H1 (cell line): Measurements from ENCODE around the gene RAI2. TPM values are rescaled to one million over a fixed set of nuclear protein-coding genes. Genes with fewer than 3 reads are reported as not detected.

ENCODE experiments used
- CTCF ChIA-PET: fragments of 300-600 bp; sonication (Branson Sonifier 250); formaldehyde crosslinking; loops from one replicate; lab custom pipeline; 2021; ENCODE audit not compliant: partially characterized antibody; lab: Charles Lee
- POLR2A ChIA-PET: fragments of 300-600 bp; sonication (Branson Sonifier 250); formaldehyde crosslinking; loops from one replicate; lab custom pipeline; 2021; ENCODE audit warnings: inconsistent platforms; ENCODE audit not compliant: partially characterized antibody; lab: Charles Lee
- DNase-seq, 2 experiments: peaks; one replicate each; pipeline versions ENCODE4 v3.0.0 to v3.0.0-alpha.2; 2010 to 2022; ENCODE audit warnings: low spot score in 2 of 2, low read depth in 1 of 2, mixed read lengths in 1 of 2
- FAIRE-seq: peaks from 2 replicates; lab custom pipeline; 2011; peaks lifted over from hg19 to GRCh38; lab: Jason Lieb, UNC
- H2AFZ ChIP-seq: 2 replicates; pipeline ENCODE4 v1.8.1; 2012; ENCODE audit warnings: low read length, inconsistent platforms
- H2AK5ac ChIP-seq: 2 replicates; pipeline ENCODE4 v1.6.1; 2013; ENCODE audit warnings: low read depth, low read length
- H2BK120ac ChIP-seq: replicated peaks from 2 replicates; pipeline ENCODE3; 2013; ENCODE audit warnings: low read depth, low read length, inconsistent platforms
- H2BK12ac ChIP-seq: 2 replicates; pipeline ENCODE4 v1.6.1; 2013; ENCODE audit warnings: low read depth, low read length
- H2BK15ac ChIP-seq: 2 replicates; pipeline ENCODE4 v1.6.1; 2013; ENCODE audit warnings: low read length
- H2BK20ac ChIP-seq: 2 replicates; pipeline ENCODE4 v1.6.1; 2013; ENCODE audit warnings: low read length
- H2BK5ac ChIP-seq: 2 replicates; pipeline ENCODE4 v1.6.1; 2013; ENCODE audit warnings: low read depth, low read length
- H3K14ac ChIP-seq: 2 replicates; pipeline ENCODE4 v1.6.1; 2013; ENCODE audit warnings: inconsistent platforms; ENCODE audit not compliant: insufficient read length
- H3K18ac ChIP-seq: 2 replicates; pipeline ENCODE4 v1.6.1; 2013; ENCODE audit warnings: low read length; ENCODE audit errors: extremely low read depth
- H3K23ac ChIP-seq: 2 replicates; pipeline ENCODE4 v1.6.1; 2013; ENCODE audit warnings: inconsistent platforms; ENCODE audit not compliant: insufficient read length
- H3K23me2 ChIP-seq: 2 replicates; pipeline ENCODE4 v1.6.1; 2013; ENCODE audit warnings: low read depth, low read length
- H3K27ac ChIP-seq: 2 replicates; pipeline ENCODE4 v1.6.1; 2011; ENCODE audit warnings: low read depth, low read length, inconsistent platforms
- H3K27me3 ChIP-seq, 4 experiments: replicated peaks in 1 of 4; 1 replicate in 1 of 4; 2 replicates in 3 of 4; pipeline versions ENCODE4 v1.6.1 to v1.8.1; 2011 to 2013; ENCODE audit warnings: low read length in 3 of 4, mild to moderate bottlenecking in 3 of 4, inconsistent platforms in 2 of 4, mixed read lengths in 2 of 4, moderate library complexity in 1 of 4; ENCODE audit not compliant: control insufficient read depth in 3 of 4, insufficient read depth in 3 of 4; ENCODE audit errors: extremely low read depth in 1 of 4
- H3K36me3 ChIP-seq, 4 experiments: 2 replicates each; pipeline versions ENCODE4 v1.6.1 to v1.8.1; 2011 to 2013; ENCODE audit warnings: mild to moderate bottlenecking in 4 of 4, low read length in 3 of 4, moderate library complexity in 2 of 4, control low read depth in 1 of 4, inconsistent platforms in 1 of 4; ENCODE audit not compliant: insufficient read depth in 4 of 4, control insufficient read depth in 2 of 4
- H3K4ac ChIP-seq: replicated peaks from 2 replicates; pipeline ENCODE3; 2013; ENCODE audit warnings: low read length, low read depth, mixed read lengths, inconsistent platforms; ENCODE audit not compliant: insufficient read length
- H3K4me1 ChIP-seq, 4 experiments: replicated peaks in 1 of 4; 1 replicate in 1 of 4; 2 replicates in 3 of 4; pipeline versions ENCODE4 v1.6.1 to v1.8.1; 2011 to 2013; ENCODE audit warnings: low read length in 3 of 4, inconsistent platforms in 2 of 4, mixed read lengths in 1 of 4; ENCODE audit not compliant: insufficient read depth in 4 of 4, control insufficient read depth in 3 of 4
- H3K4me2 ChIP-seq, 2 experiments: 2 replicates each; pipeline versions ENCODE4 v1.6.1 to v1.8.1; 2011 to 2013; ENCODE audit warnings: low read depth in 2 of 2, low read length in 2 of 2, control low read depth in 1 of 2, inconsistent platforms in 1 of 2, mild to moderate bottlenecking in 1 of 2; ENCODE audit not compliant: insufficient read depth in 1 of 2
- H3K4me3 ChIP-seq, 4 experiments: fragments of 200-600, 300-600 bp in 1 of 4; sonication (generic), shearing (Covaris generic), sonication (Bioruptor Twin) in 1 of 4; 2 replicates each; pipeline versions ENCODE4 v1.5.1 to v1.8.1; 2011 to 2016; ENCODE audit warnings: low read length in 4 of 4, low read depth in 3 of 4, control low read depth in 2 of 4, inconsistent platforms in 2 of 4, mild to moderate bottlenecking in 2 of 4, mixed read lengths in 1 of 4, moderate library complexity in 1 of 4; ENCODE audit not compliant: insufficient read depth in 2 of 4; ENCODE audit errors: extremely low read depth in 1 of 4
- H3K56ac ChIP-seq: replicated peaks from 2 replicates; pipeline ENCODE3; 2013; ENCODE audit warnings: low read depth, mild to moderate bottlenecking, mixed read lengths, low read length, inconsistent platforms; ENCODE audit not compliant: insufficient read length
- H3K79me1 ChIP-seq: 2 replicates; pipeline ENCODE4 v1.6.1; 2013; ENCODE audit warnings: low read depth, low read length, control low read depth
- H3K79me2 ChIP-seq, 2 experiments: 2 replicates each; pipeline versions ENCODE4 v1.6.1 to v1.8.1; 2012 to 2013; ENCODE audit warnings: low read length in 2 of 2, mild to moderate bottlenecking in 2 of 2, inconsistent platforms in 1 of 2; ENCODE audit not compliant: insufficient read depth in 2 of 2, control insufficient read depth in 1 of 2
- H3K9ac ChIP-seq, 4 experiments: replicated peaks in 1 of 4; 1 replicate in 1 of 4; 2 replicates in 3 of 4; pipeline versions ENCODE4 v1.6.1 to v1.8.1; 2011 to 2013; ENCODE audit warnings: low read depth in 3 of 4, low read length in 3 of 4, control low read depth in 2 of 4, mild to moderate bottlenecking in 2 of 4, moderate library complexity in 2 of 4, inconsistent platforms in 1 of 4; ENCODE audit errors: extremely low read depth in 1 of 4
- H3K9me3 ChIP-seq, 2 experiments: 2 replicates each; pipeline versions ENCODE4 v1.6.1 to v1.8.1; 2012 to 2013; ENCODE audit warnings: mild to moderate bottlenecking in 2 of 2, moderate library complexity in 2 of 2, control low read depth in 1 of 2, inconsistent platforms in 1 of 2, low read depth in 1 of 2, low read length in 1 of 2, mixed read lengths in 1 of 2; ENCODE audit not compliant: insufficient read depth in 2 of 2
- H4K20me1 ChIP-seq, 2 experiments: replicated peaks in 1 of 2; 2 replicates each; pipeline versions ENCODE3 to v1.8.1; 2011 to 2013; ENCODE audit warnings: inconsistent platforms in 2 of 2, low read length in 2 of 2, mild to moderate bottlenecking in 1 of 2; ENCODE audit not compliant: insufficient read depth in 2 of 2, control insufficient read depth in 1 of 2
- H4K5ac ChIP-seq: 2 replicates; pipeline ENCODE4 v1.6.1; 2013; ENCODE audit warnings: low read length, low read depth, mixed read lengths, inconsistent platforms; ENCODE audit not compliant: insufficient read length
- H4K8ac ChIP-seq: 2 replicates; pipeline ENCODE4 v1.8.0; 2013; ENCODE audit warnings: mild to moderate bottlenecking, moderate library complexity, low read length, inconsistent platforms; ENCODE audit not compliant: insufficient read depth; ENCODE audit errors: extremely low read depth
- H4K91ac ChIP-seq: replicated peaks from 2 replicates; pipeline ENCODE3; 2013; ENCODE audit warnings: low read length, mixed read lengths, inconsistent platforms; ENCODE audit not compliant: insufficient read length
- CBX8 ChIP-seq: fragments of 300-800, 300-1000 bp; sonication (generic); IDR thresholded peaks from 2 replicates; pipeline ENCODE4 v1.7.1; 2016; ENCODE audit warnings: low read depth, low read length, borderline replicate concordance
- HDAC6 ChIP-seq: IDR thresholded peaks from one replicate; pipeline ENCODE4 v1.7.1; 2012; ENCODE audit warnings: low read depth, mild to moderate bottlenecking, inconsistent platforms, low read length, moderate library complexity
- NRF1 ChIP-seq: IDR thresholded peaks from 2 replicates; pipeline ENCODE4 v1.6.1; 2011; ENCODE audit warnings: mild to moderate bottlenecking, low read depth, low read length, improper control_type of control experiment
- TBP ChIP-seq: IDR thresholded peaks from 2 replicates; pipeline ENCODE4 v1.6.1; 2011; ENCODE audit warnings: low read depth, low read length, improper control_type of control experiment
- WGBS, 2 experiments: shearing (Covaris generic) in 1 of 2; methylation state at CpG; one replicate each; pipeline versions ENCODE4 v1.1.6 to v1.1.7; 2013 to 2015; ENCODE audit warnings: low lambda C conversion rate in 2 of 2, mixed read lengths in 2 of 2, inconsistent platforms in 1 of 2, low coverage in 1 of 2, missing lambda C conversion rate in 1 of 2; ENCODE audit not compliant: insufficient replicate concordance in 2 of 2, insufficient coverage in 1 of 2, insufficient read length in 1 of 2; ENCODE audit errors: extremely low coverage in 1 of 2, missing lambda C conversion rate in 1 of 2; 5-methylcytosine and 5-hydroxymethylcytosine counted together
- polyA plus RNA-seq, 7 experiments: library from polyadenylated mRNA; depleted of rRNA in 3 of 7; stranded (reverse) in 5 of 7; unstranded in 2 of 7; fragments of >200 nt in 5 of 7; fragments of 200-250 nt in 2 of 7; gene quantifications; 1 replicate in 5 of 7; 2 replicates in 1 of 7; 4 replicates in 1 of 7; pipeline versions ENCODE4 v1.2.1 to v1.2.3, GENCODE V29; 2011 to 2013; ENCODE audit warnings: missing spikeins in 2 of 7, mixed read lengths in 2 of 7
- total RNA-seq: library from RNA; stranded (reverse); fragmentation: NEBNext Ultra II Directional; extraction: Animal tissue kit (Norgen Biotek cat#: 25700); gene quantifications from 2 replicates; pipeline ENCODE4 v1.2.1, GENCODE V29; 2021

The RAI2 gene
- total and polyA plus RNA-seq, 2 of the 8 experiments (the other 6 are each of a cell fraction or from before 2014, with no cell fraction given), result 0.60 to 2.0 TPM

DNA sequence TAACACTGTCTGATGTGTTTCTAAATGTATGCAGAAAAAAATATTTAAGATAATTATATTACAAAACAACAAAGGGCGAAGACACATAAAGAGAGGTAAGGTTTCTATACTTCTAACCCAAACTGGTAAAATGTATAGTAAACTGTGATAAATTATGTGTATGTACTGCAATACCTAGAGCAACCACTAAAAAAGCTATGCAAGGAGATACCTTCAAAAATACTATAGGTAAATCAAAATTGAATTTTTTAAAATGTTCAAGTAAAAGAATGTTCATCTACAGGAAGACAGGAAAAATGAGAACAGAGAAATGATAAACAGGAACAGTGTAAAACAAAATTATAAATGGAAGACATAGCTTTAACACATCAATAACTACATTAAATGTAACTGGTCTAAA is 27.3 kb upstream of the RAI2 start:
- no peak overlapping the region for H3K4me2 ChIP-seq
- no peak overlapping the region for H3K56ac ChIP-seq
- no peaks in the 10 kb centered on the region for H3K79me1 ChIP-seq
- no peaks in the 10 kb centered on the region for H4K20me1 ChIP-seq
- no peaks in the 10 kb centered on the region for H3K4me1 ChIP-seq
- WGBS, 2 experiments, result 100% methylated on average over 1 of the region's 1 CpG; no CpG with 5 or more reads in 1 of the 2 experiments
- FAIRE-seq, result no peak
- H4K5ac ChIP-seq, result no peak overlapping the region
- H4K91ac ChIP-seq, result no peak overlapping the region
- no peak overlapping the region for H2AK5ac ChIP-seq
- H3K27ac ChIP-seq, result no peak overlapping the region
- H2BK120ac ChIP-seq, result no peak overlapping the region
- no peaks in the 10 kb centered on the region for H3K23me2 ChIP-seq
- H3K18ac ChIP-seq, result no peak overlapping the region
- TF ChIP-seq NRF1, result no peak
- TF ChIP-seq CBX8, result no peak
- TF ChIP-seq HDAC6, result no peak
- no peak for TF ChIP-seq TBP
- H3K79me2 ChIP-seq, result no peaks in the 10 kb centered on the region
- DNase-seq, result no peak
- H4K8ac ChIP-seq, result no peak overlapping the region
- H3K27me3 ChIP-seq, result no peaks in the 10 kb centered on the region
- H3K36me3 ChIP-seq, result no peaks in the 10 kb centered on the region
- H3K4ac ChIP-seq, result no peak overlapping the region
- ChIA-PET POLR2A (no interaction called here), CTCF (interaction anchor here (0.6 to 1.0 kb wide), 5 partner anchors 9 to 618 kb away, joined by 3 to 5 read pairs (median 3); no protein-coding TSS in a partner anchor)
- H3K4me3 ChIP-seq, result no peak overlapping the region
- H3K9me3 ChIP-seq, result no peaks in the 10 kb centered on the region
- no peak overlapping the region for H3K9ac ChIP-seq
- H2BK5ac ChIP-seq, result no peak overlapping the region
- H2BK15ac ChIP-seq, result no peak overlapping the region
- no peak overlapping the region for H3K23ac ChIP-seq
- no peak overlapping the region for H2BK12ac ChIP-seq
- no peak overlapping the region for H2BK20ac ChIP-seq
- H2AFZ ChIP-seq, result no peak overlapping the region
- H3K14ac ChIP-seq, result no peak overlapping the region
